NCI-H146 treated with DMSO at 0.1 percent for 48 hours (cell line): Measurements from ENCODE around the gene TRAM2.

ENCODE experiments used
- DNase-seq: peaks from one replicate; lab custom pipeline; 2025; ENCODE audit not compliant: unreplicated experiment; lab: John Stamatoyannopoulos, UW

TRAM2 gene

DNA sequence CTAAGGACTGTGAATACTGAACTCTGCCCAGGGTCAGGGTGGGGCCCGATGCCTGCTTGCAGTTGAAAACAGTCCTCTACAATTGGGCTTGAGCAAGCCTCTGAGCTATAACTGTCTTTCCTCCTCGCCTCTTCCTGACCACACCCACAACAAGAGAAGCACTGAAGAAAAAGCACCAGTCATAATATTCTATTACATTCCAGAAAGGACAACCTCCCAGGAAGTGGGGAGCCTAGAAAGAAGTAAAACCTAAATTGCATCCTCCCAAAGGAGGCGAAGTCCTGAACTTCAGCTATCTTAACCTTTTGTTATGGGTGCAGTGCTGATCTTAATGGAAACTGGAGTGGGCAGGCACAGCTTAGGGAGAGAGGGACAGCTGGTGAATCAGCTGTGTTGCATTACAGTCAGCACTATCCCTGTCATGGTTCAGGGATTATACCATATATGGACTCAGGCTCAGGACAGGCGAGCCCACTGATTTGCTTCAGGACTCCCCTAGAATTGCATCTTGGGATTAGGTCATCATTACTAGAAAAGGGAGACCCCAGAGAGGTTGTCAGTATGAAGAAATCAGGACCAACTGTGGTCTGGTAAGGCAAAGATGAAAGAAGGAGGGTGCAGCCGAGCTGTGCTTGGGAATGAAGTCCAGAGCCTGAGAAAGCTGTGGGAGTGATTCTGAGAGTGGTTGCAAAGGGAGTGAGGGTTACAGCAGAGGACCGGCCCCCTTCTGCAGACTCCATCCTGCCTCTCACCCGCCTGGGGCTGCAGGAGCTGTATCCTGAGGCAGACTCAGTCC lies 18.3 kb upstream of the TRAM2 start:
- no peak for DNase-seq

DNA sequence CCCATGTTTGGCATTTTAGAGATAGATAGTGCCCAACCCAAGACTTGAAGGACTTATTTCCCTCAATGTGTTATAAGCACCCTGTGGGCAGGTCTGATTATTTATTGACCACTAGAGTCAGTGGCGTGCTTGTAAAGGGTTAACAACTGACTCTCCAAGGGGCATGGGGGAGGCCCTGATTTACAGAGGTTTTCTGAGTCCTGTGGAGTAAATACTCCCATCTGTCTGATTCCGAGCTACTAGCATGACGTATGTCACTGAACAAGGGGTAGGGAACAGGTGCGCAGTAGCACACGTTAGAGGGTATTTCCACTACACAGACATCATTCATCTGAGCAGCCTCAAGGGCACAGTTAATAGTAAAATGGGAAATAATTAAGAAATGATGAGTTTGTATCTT lies 17.4 kb upstream of the TRAM2 start:
- DNase-seq = no peak

DNA sequence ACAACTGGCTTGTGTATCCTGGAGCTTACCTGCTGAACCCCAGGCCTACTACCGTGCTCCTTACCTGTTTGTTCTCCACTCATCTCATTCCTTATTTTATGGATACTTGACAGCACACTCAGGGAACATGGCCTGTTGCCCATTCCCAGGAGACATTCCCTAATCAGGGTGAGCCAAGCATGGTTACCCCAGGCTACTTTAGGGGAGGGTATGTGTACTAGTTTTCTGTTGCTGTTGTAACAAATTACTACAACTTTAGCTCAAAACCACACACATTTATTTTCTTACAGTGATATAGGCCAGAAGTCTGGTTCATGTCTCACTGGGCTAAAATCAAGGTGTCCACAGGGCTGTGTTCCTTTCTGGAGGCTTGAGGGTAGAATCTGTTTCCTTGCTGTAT lies 15.0 kb upstream of the TRAM2 start:
- no peak for DNase-seq

DNA sequence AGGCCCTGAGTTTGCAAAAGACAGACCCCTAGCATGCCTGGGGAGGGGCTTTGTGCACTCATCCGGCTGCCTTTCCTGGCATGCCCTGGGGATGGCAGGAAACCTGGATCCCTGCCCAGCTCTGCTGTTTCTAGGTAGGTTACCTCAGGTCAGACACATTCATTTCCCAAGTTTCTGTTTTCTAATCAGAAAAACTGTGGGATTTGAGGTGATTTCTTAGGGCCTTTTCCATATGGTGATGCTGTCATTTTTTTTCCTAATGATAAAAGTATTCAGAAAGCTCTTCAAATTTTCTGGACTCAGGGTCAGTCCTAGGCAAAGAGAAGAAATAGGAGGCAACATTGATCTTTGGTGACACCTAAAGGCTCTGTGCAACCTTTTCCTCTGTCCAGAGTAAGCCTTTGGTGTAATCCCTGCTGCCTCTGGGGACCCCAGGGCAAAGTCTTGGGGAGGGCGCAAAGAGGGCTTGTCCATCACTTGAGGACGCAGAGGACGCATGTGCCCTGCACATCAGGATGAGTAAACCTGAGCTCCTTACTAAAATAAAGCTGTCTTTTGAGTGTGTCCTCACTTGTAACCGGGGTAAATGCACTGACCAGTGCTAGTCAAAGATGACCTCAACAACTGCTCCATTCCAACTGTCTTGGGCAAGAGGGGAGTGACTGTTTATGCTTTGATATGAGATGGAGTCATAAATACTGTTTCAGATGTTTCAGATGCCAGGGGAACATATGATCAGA lies 13.5 kb upstream of the TRAM2 start:
- no peak for DNase-seq

DNA sequence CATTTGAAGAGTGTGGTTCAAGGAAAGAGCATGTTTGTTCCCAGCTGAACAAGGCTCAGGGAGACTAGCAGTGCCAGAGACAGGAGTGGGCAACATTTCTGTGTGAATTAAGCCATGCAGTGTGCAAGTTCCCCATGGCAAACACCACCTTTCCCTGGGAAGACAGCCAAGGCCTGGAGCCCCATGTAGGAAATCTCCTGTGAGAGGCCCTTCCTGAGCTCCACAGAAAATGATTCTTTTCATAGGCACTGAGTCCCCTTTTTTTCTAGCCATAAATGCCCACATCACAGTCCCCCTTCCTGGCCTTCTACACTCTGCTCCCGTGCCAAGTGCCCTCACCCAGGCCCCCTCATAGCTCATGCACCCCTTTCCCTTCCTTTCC lies 11.8 kb upstream of the TRAM2 start:
- DNase-seq = no peak

DNA sequence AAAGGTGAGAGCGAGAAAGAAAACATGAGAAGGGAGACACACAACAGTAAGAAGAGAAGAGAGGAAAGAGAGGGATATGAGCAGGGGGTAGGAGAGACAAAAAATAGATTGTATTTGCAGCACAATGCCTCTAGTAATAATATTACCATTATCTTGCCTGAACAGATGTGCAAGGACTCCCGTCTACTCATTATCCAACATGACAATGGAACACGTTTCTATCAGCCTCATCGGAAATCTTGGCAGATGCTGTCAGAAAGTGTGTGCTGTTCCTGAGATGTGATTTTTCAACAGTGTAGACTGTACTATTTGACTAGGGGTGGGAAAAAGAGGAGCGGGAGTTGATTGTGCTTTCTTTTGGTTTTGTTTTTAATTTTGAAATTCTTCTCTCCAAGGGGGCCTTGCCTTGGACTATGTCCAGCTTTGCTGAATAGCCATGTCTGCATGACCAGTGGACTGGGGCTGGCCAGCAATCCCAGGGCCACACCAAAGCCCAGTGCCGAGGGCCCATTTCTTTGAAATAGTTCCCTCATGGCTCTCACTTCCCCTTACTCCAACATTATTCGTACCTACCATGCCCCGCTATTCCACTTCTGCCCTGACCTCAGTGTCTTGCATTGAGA lies 11.3 kb upstream of the TRAM2 start:
- DNase-seq = no peak

DNA sequence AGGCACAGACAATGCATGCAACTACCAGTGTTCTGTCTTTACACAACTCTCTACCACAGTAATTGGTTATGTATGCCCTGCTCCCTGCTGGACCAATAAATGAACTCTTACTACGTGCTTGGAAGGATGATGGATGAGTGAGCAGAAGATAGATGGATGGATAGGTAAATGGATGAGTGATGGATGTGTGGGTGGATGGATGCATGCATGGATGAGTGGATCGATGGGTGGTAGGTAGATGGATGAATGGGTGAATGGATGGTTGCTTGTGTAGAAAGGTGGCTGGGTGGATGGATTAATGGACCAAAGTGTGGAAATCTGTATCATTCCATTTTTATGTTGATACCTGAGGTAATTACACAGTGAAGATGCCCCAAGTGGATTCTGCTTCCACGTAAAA lies 10.1 kb upstream of the TRAM2 start:
- no peak for DNase-seq

DNA sequence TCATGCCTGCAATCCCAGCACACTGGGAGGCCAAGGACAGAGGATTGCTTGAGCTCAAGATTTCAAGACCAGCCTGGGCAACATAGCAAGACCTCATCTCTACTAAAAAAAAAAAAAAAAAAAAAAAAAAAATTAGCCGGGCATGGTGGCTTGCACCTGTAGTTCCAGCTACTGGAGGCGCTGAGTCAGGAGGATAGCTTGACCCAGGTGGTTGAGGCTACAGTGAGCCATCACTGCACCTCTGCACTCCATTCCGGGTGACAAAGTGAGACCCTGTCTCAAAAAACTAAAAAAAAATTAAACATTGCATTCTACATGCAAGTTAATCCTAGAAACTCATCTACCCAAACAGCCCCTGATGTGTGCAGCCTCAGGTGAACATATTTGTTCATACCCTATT lies 7.3 kb upstream of the TRAM2 start:
- DNase-seq = no peak

DNA sequence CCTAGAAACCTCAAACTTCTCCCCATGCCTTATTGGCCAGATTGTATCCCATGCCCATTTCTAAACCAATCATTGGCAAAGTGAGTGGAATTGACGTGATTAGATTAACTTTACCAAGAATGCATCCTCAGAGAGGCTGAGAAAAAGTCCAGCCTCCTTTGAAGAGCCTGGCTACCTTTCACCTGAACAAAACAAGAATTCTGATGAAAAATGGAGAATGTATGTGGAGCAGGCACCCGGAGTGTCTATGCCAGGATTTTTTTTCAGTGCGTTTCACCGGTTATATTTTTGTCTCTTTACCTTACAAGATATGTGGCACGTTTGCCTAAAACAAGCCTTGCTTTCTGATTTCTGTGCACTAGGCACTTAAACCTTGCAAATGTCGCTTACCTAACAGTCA lies 6.1 kb upstream of the TRAM2 start:
- DNase-seq = no peak

DNA sequence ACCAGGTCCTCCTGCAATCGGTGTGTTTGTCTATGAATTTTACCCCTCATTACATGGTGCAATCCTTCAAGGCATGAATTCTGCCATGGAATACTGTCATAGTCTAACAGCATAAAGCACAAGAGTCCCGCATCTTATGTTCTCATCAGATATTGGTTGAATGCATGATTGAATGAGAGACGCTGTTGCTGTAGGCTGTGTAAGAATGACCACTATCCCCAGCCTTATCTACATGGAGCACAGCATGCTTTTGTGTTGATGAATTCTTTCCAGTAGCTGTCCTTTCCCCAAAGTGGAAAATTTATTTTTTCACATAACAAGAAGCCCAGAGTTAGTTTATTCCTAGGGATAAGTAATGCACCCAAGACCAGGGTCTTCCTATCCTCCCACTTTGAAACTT lies 5.6 kb upstream of the TRAM2 start:
- no peak for DNase-seq

DNA sequence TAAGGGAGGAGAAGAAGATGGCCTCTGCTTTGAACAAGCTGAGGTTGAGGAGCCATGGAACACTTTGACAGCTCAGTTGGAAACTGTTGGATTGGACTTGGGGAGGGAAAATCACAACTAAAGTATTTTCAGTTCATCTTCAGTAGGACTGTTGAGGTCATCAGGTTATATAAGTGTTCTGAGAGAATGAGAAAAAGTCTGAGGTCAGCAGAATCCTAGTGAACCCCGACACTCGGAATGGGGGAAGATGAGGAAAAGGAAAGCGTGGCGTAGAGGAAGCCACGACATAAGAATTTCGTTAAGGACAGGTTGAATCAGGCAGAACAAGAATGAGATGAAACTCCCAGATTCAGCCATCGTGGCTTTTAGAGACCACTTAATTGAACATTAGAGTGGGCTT lies 4.0 kb upstream of the TRAM2 start:
- DNase-seq = no peak

DNA sequence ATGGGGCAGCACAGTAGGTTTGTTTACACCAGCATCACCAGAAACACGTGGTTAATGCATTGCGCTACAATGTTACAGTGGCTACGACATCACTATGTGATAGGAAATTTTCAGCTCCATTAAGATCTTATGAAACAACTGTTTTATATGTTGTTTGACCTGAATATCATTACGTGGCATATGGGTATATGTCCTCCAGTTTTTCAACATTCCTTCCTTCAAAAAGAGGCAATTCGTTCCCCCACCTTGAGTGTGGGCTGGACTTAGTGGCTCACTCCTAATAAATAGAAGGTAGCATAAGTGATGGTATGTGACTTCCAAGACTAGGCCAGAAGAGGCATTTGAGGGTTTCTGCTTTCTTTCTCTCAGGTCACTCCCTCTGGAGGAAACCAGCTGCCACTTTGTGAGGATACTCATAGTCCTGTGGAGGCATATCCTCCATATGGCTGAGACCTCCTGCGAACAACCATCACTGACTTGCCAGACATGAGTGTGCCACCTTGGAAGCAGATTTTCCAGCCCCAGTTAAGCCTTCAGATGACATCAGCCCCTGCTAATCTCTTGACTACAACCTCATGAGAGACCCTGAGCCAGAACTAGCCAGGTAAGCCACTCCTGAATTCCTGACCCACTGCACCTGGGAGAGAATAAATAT lies 2.3 kb upstream of the TRAM2 start:
- DNase-seq = no peak

DNA sequence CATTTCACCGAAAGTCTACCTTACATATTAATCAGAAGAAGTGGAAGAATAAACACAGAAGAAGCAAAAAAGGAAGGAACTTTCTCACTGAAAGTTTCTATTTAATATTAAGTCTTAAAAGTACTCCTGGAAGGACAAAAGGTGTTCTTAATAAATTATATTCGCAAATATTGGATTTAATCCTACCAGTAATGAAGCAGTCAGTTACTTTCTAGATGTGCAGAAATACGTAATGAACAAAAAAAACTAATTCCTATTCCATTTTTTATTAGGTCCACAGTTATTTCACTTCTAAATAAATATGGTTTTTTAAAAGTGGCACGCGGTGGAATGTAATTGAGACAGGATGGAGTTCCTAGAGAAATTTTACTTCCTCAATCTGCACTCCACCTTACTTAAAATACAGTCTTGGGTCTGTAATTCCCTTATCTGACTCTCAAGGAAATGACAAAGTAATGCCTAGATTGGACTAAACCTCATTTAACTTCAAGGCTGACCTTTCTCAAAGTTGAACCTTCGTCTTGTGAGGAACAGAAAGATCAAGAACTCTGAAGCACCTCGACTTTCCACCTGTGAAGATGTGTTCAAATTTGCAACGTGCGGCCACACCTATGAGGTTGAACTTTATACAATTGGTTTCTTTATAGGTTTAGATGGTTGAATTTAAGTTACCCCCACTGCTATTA lies 1.1 kb upstream of the TRAM2 start:
- DNase-seq = no peak

DNA sequence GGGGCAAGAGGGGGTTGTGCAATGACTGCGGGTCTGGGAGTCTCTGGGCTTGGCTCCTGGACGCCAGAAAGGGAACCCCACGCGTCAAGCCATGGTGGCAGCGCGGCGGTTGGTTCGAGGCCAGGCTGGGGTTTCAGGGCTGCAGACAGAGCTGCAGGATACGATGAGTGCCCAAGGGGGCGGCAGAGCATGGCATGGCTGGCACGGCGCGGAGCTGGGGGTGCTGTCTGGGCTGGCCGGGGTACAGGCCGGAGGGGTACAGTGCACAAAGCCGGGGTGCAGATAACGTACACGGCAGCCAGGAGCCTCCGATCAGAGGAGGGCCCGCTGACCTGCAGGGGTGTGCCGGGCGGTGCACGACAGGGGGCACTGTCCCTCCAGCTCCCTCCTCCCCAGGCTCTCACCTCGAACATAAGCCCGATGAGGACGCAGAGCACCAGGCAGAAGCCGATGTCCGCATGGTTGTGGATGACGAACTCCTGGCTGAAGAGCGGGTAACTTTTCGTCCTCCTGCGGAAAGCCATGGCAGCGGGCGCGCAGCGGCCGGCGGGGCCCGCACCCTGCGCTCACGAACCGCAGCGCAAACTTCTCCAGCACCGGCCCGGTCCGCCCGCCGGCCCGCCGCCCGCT lies 353 bp downstream of the TRAM2 start:
- DNase-seq = no peak

DNA sequence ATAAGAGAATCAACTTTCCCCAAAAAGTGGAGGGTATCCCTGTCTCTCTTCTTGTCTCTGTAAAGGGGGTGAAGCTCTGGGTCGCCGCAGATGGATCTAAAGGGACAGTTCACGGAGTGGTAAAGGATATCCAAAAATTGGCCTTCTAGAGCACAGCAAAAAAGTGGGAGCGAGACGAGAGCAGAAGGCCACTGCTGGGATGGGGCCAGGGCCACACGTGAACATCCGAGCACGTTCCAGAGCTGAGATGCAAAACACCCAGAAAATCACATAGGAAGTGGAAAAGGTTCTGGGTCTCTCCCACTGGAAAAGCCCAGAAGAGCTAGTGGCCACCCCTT lies 837 bp downstream of the TRAM2 start:
- DNase-seq = no peak

DNA sequence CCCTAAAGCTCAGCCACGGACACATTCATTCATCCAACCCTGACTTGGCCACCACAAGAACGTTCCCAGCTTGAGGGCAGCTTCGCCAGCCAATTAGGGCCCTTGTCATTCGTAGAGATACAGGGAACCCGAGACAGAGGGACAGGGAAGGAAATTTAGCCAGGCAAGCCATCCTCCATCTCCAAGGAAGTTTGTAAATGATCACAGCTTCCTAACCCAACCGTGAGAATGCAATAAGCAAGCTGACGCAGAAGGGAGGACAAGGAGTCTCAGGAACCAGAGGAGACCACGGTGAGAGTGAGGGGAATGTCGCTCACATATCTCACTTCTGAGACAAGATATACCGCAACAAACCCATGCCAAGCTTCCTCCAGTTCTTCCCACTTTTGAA lies 1.4 kb downstream of the TRAM2 start:
- no peak for DNase-seq

DNA sequence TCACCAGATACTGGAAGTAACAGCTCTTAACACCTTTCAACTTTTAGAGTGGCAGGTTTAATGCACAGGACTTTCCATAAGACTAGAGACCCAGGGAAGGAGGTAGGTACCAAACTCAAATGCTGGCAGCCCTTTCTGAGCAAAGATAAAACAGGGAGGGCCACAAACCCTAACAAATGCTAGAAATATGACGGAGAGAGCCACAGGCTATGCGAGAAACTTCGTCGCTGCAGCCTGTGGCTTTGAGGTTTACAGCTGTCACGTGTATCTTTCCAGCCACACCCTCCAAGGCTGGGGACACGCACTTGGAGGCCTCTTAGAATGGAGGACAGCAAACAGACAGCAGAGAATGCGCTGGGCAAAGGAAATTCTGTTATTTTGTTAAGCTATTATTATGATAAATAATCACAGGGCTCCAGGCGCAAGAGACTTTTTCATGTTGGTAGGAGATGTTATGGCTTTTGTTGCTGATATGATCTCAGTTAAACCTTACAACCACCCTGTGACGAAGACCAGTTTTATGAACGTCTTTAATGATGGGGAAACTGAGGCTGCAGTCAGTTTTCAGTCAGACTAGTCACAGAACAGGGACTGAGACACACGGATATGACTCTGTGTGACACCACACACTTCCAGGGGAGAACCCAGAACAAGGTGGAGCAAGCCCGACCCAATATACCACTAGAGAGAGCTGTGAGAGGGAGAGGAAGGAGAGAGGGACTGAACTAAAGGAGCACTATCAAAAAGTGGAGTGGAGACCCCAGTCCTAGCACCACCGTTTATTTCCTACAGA lies 2.0 kb downstream of the TRAM2 start:
- no peak for DNase-seq

DNA sequence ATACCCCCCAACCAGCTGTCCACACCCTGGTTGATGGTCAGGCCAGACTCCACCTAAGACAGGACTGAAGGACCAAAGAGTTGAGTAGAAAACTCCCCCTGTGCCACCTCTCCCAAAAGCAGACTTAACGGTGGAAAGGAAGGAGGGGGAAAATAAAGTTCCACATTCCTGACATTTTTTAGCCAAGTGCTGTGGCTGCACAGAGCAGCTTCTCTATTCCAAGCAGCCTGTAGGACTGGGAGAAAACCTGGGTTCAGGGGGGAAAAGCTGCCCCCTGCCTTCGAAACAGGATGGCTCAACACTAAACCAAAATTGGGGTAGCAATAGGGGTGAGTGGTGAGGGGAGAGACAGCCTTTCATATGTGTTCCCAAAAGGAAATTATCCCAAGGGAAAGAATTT lies 3.6 kb downstream of the TRAM2 start:
- no peak for DNase-seq

DNA sequence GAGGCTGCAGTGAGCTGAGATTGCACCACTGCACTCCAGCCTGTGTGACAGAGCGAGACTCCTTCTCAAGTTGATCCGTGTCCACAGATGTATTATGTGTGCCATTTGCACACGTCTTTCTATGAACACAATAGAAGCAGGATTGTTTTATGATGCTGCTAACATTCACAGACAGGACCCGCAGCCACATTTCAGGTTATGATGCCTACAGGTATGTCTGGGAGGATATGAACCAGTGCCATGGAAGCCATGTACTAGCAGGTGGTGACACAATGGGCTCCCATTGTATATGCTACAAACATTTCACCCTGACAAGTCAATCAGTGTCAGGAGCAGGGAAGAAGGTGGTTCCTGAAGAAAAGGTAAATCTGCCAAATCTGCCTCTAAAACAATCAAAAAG lies 4.3 kb downstream of the TRAM2 start:
- no peak for DNase-seq

DNA sequence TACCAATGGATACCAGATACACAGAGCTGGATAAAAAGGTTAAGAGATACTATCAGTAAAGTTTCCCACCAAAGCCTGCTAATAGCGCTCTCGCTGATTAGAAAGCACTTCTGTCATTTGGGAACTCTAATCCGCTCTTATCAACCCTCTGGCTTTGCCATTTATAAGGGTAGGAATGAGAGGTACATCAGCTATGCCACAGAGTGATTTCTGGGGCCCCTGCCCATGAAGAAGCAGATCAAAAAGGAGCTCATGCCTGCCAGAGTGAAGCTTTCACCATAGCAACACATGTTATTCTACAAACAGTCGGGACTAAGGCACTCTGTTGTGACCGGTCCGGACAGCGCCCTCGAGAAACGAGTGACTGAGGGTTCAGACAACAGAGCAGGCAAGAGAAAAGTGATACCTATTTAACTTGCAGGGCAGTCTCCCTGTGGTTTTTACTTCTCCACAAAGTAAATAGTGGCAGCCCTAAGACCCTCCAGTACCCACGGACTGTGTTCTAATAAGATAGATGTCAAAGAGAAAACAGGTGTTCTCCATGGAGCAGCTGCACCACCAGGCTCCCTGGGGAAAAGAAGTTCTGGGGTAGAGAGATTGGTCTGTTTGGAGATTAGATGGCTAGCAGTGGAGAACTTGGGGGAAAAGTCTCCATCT lies 5.6 kb downstream of the TRAM2 start:
- DNase-seq = no peak
